ENCODE data around the gene BTBD7.
A peak's percentile ranks its signal among the peaks of the same experiment; 100 is the strongest.

The BTBD7 gene

DNA sequence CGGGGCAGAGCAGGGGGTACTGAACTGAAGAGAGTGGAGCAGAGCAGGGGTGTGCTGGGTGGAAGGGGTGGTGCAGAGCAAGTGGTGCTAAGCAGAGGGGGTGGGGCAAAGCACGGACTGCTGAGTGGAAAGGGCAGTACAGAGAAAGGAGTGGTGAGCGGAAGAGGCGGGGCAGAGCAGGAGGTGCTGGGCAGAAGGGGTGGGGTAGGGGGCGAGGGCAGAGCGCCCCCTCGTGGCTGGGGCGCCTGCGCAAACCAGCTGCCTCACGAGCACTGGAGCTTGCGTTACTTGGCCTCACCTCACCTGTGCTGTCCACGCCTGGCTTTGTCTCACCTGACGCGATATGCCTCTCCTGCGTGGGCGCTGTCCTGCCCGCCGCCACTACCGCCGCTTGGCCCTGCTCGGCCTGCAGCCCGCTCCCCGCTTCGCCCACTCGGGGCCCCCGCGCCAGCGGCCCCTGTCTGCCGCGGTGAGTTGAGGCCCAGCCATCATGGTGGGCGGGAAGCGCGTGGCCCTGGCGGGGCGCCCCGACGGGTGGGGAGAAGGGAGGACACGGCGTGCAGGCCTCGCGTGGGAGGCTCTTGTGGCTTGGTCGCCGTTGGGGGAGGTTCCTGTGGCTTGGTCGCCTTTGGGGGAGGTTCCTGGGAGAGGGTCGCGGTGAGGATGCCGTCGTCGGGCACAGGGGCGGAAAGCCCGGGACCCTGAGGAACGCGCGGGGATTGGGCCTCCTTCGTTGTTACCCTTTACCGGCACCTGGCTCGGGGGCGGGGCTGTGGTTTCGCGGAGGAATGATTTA lies 14.3 kb upstream of the BTBD7 start, which contains the start of gene COX8C:
COX8C (plus strand) TSS at position 257 of the 796 bp plus-strand sequence; CDS start at position 344, 87 bp downstream.
- Histone ChIP-seq H3K9ac (ENCODE audit: low read depth, low read length) (no peak within 1 kb of the TSS), H3K36me3 (ENCODE audit: insufficient read depth, low read length) (no peaks in the 10 kb centered on the region), H3K27me3 (ENCODE audit: control insufficient read depth, insufficient read depth, low read length) (no peaks in the 10 kb centered on the region), H3K4me1 (ENCODE audit: control insufficient read depth, insufficient read depth, low read length) (no peaks in the 10 kb centered on the region), H3K9me3 (replicated peaks; ENCODE audit: low read length) (no peaks in the 10 kb centered on the region), H3K4me3 (ENCODE audit: low read length) (no peak within 1 kb of the TSS), H3K4me2 (ENCODE audit: low read length) (no peak within 1 kb of the TSS)

GRCh38 chr14:93343797-93344196 lies 11.0 kb upstream of the BTBD7 start:
- Histone ChIP-seq H3K4me3 (ENCODE audit: low read length) (no peak overlapping the region), H3K9ac (ENCODE audit: low read depth, low read length) (no peak overlapping the region), H3K36me3 (ENCODE audit: insufficient read depth, low read length) (no peaks in the 10 kb centered on the region), H3K9me3 (replicated peaks; ENCODE audit: low read length) (no peaks in the 10 kb centered on the region), H3K27me3 (ENCODE audit: control insufficient read depth, insufficient read depth, low read length) (no peaks in the 10 kb centered on the region), H3K4me1 (ENCODE audit: control insufficient read depth, insufficient read depth, low read length) (no peaks in the 10 kb centered on the region), H3K4me2 (ENCODE audit: low read length) (no peak overlapping the region)

DNA sequence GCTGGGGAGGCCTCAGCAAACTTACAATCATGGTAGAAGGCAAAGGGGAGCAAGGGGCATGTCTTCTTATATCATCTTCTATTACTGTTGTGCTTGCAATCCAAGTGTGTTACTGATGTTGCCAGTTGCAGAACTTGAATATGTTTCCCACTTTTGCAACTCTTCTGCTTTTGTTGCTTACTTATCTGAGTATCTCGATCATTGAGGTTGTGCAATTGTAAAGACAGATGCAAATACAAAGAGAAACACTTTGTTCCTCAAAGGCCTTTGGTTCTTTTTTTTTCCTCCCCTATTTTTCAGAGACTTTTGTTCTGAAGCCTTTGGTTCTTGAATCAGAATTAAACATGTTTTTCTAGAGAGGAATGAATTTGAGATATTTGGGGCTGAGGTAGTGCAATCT lies 10.4 kb upstream of the BTBD7 start:
- Histone ChIP-seq H3K4me1 (ENCODE audit: control insufficient read depth, insufficient read depth, low read length) (no peaks in the 10 kb centered on the region), H3K4me2 (ENCODE audit: low read length) (no peak overlapping the region), H3K4me3 (ENCODE audit: low read length) (no peak overlapping the region), H3K9ac (ENCODE audit: low read depth, low read length) (no peak overlapping the region), H3K36me3 (ENCODE audit: insufficient read depth, low read length) (no peaks in the 10 kb centered on the region), H3K9me3 (replicated peaks; ENCODE audit: low read length) (no peaks in the 10 kb centered on the region), H3K27me3 (ENCODE audit: control insufficient read depth, insufficient read depth, low read length) (no peaks in the 10 kb centered on the region)

- Histone ChIP-seq H3K27me3 (ENCODE audit: control insufficient read depth, insufficient read depth, low read length) (no peaks in the 10 kb centered on the region), H3K4me3 (ENCODE audit: low read length) (no peak overlapping the region), H3K4me1 (ENCODE audit: control insufficient read depth, insufficient read depth, low read length) (peaks cover 7% of the 10 kb centered on the region), H3K4me2 (ENCODE audit: low read length) (no peak overlapping the region), H3K36me3 (ENCODE audit: insufficient read depth, low read length) (no peaks in the 10 kb centered on the region), H3K9ac (ENCODE audit: low read depth, low read length) (no peak overlapping the region), H3K9me3 (replicated peaks; ENCODE audit: low read length) (no peaks in the 10 kb centered on the region)
Measured at GRCh38 chr14:93337884-93338283, 5.0 kb upstream of the BTBD7 start.

DNA sequence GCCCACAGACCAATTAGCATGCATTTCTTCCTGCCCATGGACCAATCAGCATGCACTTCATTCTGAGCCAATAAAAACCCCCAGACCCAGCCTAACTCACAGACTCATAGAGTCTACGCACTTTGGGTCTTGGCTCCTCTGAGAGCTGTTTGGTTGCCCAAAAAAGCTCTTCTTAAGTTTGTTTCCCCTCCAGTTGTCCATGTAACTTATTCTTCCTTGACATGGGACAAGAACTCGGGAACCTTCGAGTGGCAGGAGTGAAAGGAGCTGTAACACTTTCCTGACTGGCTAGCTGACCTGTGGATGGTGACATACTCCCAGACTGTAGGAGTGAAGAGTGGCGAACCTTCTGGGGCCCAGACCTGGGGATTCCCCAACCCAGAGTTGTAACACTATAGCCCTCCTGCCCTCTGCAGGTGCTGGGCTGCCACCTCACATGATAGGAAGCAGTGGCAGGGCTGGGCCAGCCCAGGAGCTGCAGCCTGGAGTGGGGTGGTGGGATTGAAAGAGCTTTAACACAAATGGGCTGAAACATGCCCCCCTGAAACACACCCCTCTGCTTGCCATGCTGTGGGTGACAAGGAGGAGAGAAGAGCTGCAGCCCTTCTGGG lies 4.4 kb upstream of the BTBD7 start:
- Histone ChIP-seq H3K4me2 (ENCODE audit: low read length) (no peak overlapping the region), H3K9me3 (replicated peaks; ENCODE audit: low read length) (no peaks in the 10 kb centered on the region), H3K4me1 (ENCODE audit: control insufficient read depth, insufficient read depth, low read length) (peaks cover 7% of the 10 kb centered on the region), H3K9ac (ENCODE audit: low read depth, low read length) (no peak overlapping the region), H3K36me3 (ENCODE audit: insufficient read depth, low read length) (no peaks in the 10 kb centered on the region), H3K4me3 (ENCODE audit: low read length) (no peak overlapping the region), H3K27me3 (ENCODE audit: control insufficient read depth, insufficient read depth, low read length) (no peaks in the 10 kb centered on the region)

- Histone ChIP-seq H3K27me3 (ENCODE audit: control insufficient read depth, insufficient read depth, low read length) (no peaks in the 10 kb centered on the region), H3K4me1 (ENCODE audit: control insufficient read depth, insufficient read depth, low read length) (peaks cover 15% of the 10 kb centered on the region), H3K9ac (ENCODE audit: low read depth, low read length) (peak overlapping the region; percentile 77), H3K36me3 (ENCODE audit: insufficient read depth, low read length) (no peaks in the 10 kb centered on the region), H3K9me3 (replicated peaks; ENCODE audit: low read length) (no peaks in the 10 kb centered on the region), H3K4me3 (ENCODE audit: low read length) (peak overlapping the region; percentile 73), H3K4me2 (ENCODE audit: low read length) (peak overlapping the region; percentile 77)
Measured at GRCh38 chr14:93333631-93334103, 831 bp upstream of the BTBD7 start.

DNA sequence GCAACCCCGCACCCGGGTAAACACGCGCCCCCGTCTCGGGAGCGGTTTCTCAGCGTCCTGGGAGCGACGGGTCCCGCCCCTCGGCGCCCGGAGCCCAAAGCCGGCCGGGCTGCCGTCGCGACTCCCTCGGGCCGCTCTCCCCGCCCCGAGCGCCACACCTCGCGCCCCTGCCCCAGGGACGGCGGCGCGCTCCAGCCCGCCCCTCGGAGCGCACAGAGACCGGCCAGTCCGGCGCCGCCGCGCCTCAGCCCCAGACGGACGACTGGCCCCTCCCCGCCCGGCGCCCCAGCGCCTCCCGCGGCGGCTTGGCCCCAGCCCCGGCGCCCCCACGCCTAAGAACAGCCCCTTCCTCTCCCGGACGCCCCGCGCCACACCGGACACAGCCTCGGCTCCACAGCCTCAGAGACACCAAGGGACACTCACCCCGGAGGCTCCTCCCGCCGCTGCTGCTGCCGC lies 411 bp downstream of the BTBD7 start:
- Histone ChIP-seq H3K27me3 (ENCODE audit: control insufficient read depth, insufficient read depth, low read length) (no peaks in the 10 kb centered on the region), H3K36me3 (ENCODE audit: insufficient read depth, low read length) (no peaks in the 10 kb centered on the region), H3K4me3 (ENCODE audit: low read length) (peak overlapping the region; percentile 73), H3K9me3 (replicated peaks; ENCODE audit: low read length) (no peaks in the 10 kb centered on the region), H3K4me2 (ENCODE audit: low read length) (peak overlapping the region; percentile 87), H3K9ac (ENCODE audit: low read depth, low read length) (peak overlapping the region; percentile 77), H3K4me1 (ENCODE audit: control insufficient read depth, insufficient read depth, low read length) (peaks cover 15% of the 10 kb centered on the region)

- Histone ChIP-seq H3K9me3 (replicated peaks; ENCODE audit: low read length) (no peaks in the 10 kb centered on the region), H3K27me3 (ENCODE audit: control insufficient read depth, insufficient read depth, low read length) (no peaks in the 10 kb centered on the region), H3K4me2 (ENCODE audit: low read length) (peak overlapping the region; percentile 87), H3K9ac (ENCODE audit: low read depth, low read length) (peak overlapping the region; percentile 77), H3K4me1 (ENCODE audit: control insufficient read depth, insufficient read depth, low read length) (peaks cover 15% of the 10 kb centered on the region), H3K4me3 (ENCODE audit: low read length) (peak overlapping the region; percentile 73), H3K36me3 (ENCODE audit: insufficient read depth, low read length) (no peaks in the 10 kb centered on the region)
Measured at GRCh38 chr14:93331728-93332396, 974 bp downstream of the BTBD7 start.

DNA sequence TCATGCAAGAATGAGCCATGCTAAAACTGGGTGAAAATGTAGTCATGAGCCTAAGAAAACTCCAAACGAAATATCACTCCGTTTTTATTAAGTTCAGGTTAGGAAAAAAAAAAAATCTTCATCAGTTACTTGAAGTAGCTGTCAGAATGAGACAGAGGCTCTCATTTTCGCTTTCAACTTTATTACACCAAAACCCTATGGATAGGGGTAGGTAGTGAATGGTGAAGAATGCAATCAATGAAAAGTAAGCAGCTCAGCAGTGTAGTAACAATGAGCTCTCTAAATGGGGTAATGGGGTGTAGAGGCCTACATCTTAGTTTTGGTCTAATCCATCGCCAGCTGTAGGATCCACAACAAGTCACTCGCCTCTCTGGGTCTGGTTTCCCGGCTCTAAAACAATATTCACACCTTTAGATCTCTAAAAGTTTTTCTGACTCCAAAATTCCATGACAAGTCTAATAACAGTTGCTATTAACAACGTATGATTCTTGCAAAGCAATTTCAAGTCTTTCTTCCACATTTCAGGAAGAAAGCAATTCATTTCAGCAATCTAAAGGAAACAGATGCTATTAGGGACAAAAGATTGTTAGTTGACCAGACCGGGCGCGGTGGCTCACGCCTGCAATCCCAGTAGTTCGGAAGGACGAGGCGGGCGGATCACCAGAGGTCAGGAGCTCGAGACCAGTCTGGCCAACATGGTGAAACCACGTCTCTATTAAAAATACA lies 1.7 kb downstream of the BTBD7 start:
- H3K9ac ChIP-seq (ENCODE audit: low read depth, low read length), result peak overlapping the region; percentile 77

DNA sequence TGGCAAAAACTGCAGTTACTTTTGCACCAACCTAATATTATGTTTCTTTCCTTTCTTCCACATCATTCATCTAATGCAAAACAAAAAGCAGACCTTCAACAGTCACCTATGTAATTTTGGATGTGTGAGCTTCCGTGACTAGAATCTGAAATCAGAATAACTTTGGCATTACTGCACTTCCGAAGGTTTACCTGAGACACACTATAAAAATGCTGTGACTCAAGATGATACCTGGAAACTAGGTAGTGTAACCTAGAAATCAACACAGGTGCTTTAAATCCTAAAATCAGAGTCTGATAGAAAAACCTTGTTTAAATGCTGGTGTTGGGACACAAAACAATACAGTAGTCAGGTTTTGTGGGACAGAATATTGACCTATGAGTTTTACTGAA lies 2.2 kb downstream of the BTBD7 start:
- H3K4me3 ChIP-seq (ENCODE audit: low read length), result no peak overlapping the region
- H3K36me3 ChIP-seq (ENCODE audit: insufficient read depth, low read length), result no peaks in the 10 kb centered on the region
- H3K9ac ChIP-seq (ENCODE audit: low read depth, low read length), result no peak overlapping the region
- H3K9me3 ChIP-seq (replicated peaks; ENCODE audit: low read length), result no peaks in the 10 kb centered on the region
- peaks cover 15% of the 10 kb centered on the region for H3K4me1 ChIP-seq (ENCODE audit: control insufficient read depth, insufficient read depth, low read length)
- H3K4me2 ChIP-seq (ENCODE audit: low read length), result peak overlapping the region; percentile 87
- H3K27me3 ChIP-seq (ENCODE audit: control insufficient read depth, insufficient read depth, low read length), result no peaks in the 10 kb centered on the region

More for the DNA sequence above, 1.7 kb downstream of the BTBD7 start:
- Histone ChIP-seq H3K4me1 (ENCODE audit: control insufficient read depth, insufficient read depth, low read length) (peaks cover 15% of the 10 kb centered on the region), H3K4me3 (ENCODE audit: low read length) (peak overlapping the region; percentile 73), H3K36me3 (ENCODE audit: insufficient read depth, low read length) (no peaks in the 10 kb centered on the region), H3K4me2 (ENCODE audit: low read length) (peak overlapping the region; percentile 87), H3K9me3 (replicated peaks; ENCODE audit: low read length) (no peaks in the 10 kb centered on the region), H3K27me3 (ENCODE audit: control insufficient read depth, insufficient read depth, low read length) (no peaks in the 10 kb centered on the region)
